ENCODE measurements around the gene ZNF365.
"Not testable (repeated sequence)": the region's sequence is repeated elsewhere in the genome, so short reads cannot be mapped to it uniquely, and the experiment has no call there.

ZNF365 gene

GRCh38 chr10:62377966-62378365 lies 3.8 kb downstream of the ZNF365 start:
- no peak for DNase-seq (ENCODE audit: low read depth)

DNA sequence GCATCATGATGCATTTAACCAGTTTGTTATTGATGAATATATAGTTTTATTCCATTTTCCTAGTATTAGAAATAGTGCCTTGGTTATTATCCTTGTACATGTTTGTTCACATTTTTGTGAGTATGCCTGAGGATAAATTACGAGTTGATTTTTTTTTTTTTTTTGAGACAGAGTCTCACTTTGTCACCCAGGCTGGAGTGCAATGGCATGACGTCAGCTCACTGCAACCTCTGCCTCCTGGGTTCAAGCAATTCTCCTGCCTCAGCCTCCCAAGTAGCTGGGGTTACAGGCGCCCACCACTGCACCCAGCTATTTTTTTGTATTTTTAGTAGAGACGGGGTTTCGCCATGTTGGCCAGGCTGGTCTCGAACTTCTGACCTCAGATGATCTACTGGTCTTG lies 4.7 kb downstream of the ZNF365 start:
- not testable (repeated sequence) for DNase-seq (ENCODE audit: low read depth)

- DNase-seq (ENCODE audit: low read depth): no peak
These were observed 5.2 kb downstream of the ZNF365 start for GRCh38 chr10:62379394-62379793.

DNA sequence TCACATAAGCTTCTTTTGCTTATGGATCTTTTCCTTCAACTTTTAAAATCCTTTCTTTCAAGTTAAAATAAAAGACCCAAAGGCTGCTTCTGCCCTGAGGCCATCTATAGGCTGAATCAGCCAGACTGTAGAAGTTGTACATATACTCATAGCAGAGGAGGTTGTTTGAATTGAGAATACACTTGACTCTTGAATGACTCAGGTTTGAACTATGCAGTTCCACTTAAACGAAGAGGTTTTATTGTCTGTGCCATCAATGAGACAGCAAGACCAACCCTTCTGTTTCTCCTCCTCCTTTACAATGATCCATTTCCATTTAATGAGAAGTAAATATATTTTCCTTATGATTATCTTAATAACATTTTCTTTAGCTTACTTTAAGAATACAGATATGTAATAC lies 5.8 kb downstream of the ZNF365 start:
- DNase-seq (ENCODE audit: low read depth): no peak

GRCh38 chr10:62381385-62382102 lies 7.4 kb downstream of the ZNF365 start:
- DNase-seq (ENCODE audit: low read depth): no peak

DNA sequence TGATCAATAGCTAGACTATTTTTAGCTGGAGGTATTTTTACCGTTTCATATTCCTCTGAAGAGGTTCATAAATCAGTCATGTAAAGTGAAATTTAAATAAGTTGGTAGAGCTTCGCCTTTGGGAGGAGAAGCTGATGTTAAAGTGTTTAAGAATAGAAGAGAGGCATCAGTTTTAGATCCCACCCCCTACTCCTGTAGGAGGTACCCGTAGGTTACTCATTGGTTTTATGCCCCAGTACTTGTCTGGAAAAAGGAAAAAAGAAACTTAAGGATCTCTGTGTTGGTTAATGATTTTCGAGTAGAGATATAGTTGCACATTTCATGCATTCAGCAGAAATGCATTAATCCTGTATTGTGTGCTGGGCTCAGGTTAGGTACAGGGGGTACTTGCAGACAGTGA lies 8.7 kb downstream of the ZNF365 start:
- DNase-seq (ENCODE audit: low read depth): no peak

GRCh38 chr10:62384057-62384446 lies 9.9 kb downstream of the ZNF365 start:
- DNase-seq (ENCODE audit: low read depth): no peak

DNA sequence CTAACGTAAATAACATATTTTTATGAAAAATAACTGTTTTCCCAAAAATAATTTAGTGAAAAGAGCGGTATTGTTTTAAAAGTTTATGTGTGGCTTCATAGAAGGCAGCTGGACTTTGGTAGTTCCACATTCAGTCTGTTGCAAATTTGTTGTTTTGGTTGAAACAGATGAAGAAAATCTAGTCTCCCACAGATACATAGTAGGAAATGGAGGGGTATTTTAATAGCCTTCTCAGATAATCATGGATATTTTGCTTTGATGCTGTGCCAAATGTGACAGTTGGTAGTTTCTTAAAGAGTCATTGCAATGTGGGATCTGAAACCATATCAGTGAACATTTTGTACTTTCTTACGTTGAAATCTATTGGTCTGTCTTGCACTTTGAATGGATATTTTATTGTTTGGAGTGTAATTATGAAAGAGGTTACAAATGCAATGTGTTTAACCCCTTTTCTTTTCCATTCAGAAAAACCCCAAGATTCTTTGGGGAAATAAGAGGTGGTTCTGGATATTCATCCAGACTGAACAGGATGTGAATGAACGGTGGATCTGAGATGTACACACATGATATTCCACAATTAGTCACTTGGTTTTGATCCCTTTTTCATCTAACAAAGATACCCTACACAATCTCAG lies 10.4 kb downstream of the ZNF365 start:
- DNase-seq (ENCODE audit: low read depth): no peak

DNA sequence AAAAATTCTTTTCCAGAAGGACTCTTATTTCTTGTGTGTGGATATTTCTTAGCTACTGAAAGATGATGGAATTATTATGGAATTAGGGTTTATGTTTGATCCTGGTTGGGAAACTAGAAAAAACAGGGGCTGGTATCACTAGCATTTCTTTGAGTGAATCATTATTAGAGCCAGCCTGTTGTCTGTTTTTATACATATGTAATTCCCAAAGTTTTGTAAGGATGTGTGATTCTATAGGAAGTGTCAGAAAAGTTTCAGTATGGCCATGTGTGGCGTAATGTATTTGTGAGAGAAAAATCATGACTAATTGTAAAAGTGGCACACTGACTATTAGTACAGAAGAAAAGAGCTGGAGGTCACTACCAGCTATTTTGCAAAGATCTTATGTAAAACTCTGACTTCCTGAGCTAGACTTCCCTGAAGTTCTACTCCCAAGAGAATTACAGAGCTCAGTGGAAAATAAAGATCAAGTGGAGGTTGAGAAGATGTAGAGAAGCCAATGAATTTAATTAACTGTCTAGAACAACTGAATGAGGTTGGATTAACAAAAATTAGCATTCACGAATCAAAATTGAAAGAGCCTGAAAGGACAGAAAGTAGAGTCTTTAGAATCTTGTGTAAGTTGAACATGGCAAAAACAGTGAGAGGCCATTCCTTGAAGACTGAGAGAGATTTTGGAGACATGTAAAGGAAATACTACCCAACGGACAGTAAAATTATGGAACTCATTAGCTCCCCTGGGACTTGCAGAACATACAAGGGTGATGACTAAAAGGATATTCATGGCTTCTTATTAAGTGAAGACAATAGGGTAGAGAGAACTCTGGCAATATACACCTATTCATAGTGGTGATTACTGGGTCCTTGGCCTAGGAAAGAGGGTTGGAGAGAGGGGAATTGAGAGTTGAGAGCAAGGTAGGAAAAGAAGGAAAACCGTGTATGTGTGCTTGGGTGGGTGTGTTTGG lies 12.5 kb downstream of the ZNF365 start:
- DNase-seq (ENCODE audit: low read depth): no peak

- DNase-seq (ENCODE audit: low read depth): no peak
These were observed 14.2 kb downstream of the ZNF365 start for GRCh38 chr10:62388328-62388727.

GRCh38 chr10:62390497-62391176 lies 16.5 kb downstream of the ZNF365 start:
- no peak for DNase-seq (ENCODE audit: low read depth)

- DNase-seq (ENCODE audit: low read depth): no peak
These were observed 19.1 kb downstream of the ZNF365 start for GRCh38 chr10:62393237-62393636.

DNA sequence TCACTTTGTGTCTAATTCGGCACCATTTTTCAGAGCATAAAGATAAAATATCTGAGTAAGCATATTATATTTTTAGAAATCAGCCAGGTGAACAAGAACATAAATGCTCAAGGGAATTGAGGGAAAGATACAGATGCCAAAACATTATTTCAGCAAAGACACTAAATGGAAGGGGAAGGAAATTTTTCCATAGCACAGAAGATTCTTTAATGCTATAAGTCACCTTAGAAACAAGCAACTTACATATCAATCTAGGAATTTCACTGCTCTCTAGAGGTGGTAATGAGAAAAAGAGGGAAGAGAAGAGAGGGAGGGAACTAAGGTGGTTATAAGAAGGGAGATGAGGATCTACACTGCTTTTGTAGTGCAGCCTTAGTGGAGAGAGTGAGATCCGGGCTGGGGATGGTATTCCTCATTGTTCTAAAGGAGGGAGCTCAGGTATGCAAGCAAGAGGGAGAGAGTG lies 20.4 kb downstream of the ZNF365 start:
- no peak for DNase-seq (ENCODE audit: low read depth)

GRCh38 chr10:62395892-62396291 lies 21.7 kb downstream of the ZNF365 start:
- DNase-seq (ENCODE audit: low read depth): no peak

DNA sequence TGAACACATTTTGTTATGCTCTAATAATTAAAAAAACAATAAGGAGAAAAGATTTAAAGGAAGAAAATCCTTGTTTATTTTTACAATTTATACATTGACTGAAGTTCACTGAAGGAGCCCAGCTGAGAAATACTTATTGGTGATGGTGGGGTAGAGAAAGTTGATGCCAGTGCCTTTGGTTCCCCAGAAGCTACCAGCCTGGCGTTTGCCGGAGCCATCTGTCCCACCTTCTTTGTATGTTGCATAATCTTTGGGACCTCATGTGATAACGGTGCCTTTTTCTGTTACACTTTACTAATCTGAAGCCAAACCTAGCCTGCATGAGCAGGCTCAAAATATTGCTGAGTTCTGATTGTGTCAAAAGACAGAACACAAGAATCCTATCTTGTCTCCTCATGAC lies 22.7 kb downstream of the ZNF365 start:
- no peak for DNase-seq (ENCODE audit: low read depth)

DNA sequence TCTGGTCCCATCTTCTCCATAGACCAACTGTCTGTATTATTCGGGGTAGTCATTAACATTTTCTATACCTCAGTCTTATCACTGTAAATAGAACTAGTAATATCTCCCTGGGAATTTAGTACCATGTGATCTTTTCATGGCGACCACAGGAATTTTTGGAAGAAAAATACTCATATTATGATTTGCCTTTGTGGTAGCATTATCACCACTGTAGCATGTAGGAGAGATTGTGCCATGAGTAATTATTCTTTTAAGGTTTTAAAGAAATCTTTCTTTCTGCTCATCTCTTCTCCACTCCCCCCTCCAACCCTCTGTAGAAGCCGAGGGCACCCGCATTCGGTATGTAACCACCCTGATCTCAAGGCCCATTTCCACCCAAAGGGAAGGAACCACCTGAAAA lies 25.0 kb downstream of the ZNF365 start:
- DNase-seq (ENCODE audit: low read depth): no peak

GRCh38 chr10:62402508-62402907 lies 28.3 kb downstream of the ZNF365 start:
- no peak for DNase-seq (ENCODE audit: low read depth)

GRCh38 chr10:62410528-62410927 lies 36.4 kb downstream of the ZNF365 start:
- DNase-seq (ENCODE audit: low read depth): not testable (repeated sequence)

- DNase-seq (ENCODE audit: low read depth): not testable (repeated sequence)
These were observed 36.8 kb downstream of the ZNF365 start for GRCh38 chr10:62410934-62411333.

DNA sequence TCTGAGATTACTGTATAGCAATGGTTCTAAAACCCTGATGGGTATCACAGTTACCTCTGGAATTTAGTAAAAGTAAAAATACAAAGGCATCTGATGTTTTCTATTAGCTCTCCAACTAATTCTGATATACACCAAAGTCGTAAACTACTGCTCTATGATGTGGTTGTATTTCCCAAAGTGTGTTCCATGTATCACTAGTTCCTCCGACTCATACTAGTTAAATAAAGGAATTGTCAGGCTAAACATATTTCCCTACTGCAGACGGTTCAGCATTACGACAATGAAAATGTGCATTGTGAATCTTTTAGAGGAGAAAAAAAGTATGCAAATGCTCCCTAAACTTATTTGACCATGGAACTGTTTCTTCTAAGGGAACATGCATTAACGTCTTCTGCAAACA lies 38.9 kb downstream of the ZNF365 start:
- DNase-seq (ENCODE audit: low read depth): no peak

GRCh38 chr10:62413652-62414051 lies 39.5 kb downstream of the ZNF365 start:
- no peak for DNase-seq (ENCODE audit: low read depth)

GRCh38 chr10:62414359-62414758 lies 40.2 kb downstream of the ZNF365 start:
- no peak for DNase-seq (ENCODE audit: low read depth)

All from stimulated activated CD8-positive, alpha-beta memory T cell treated with anti-CD3 and anti-CD28 coated beads, Interleukin-15, amount 100 ng/mL, for 1 hour (primary cell).